ENCODE measurements around the gene HOXB6. TPM values are rescaled to one million over a fixed set of nuclear protein-coding genes. Genes with fewer than 3 reads are reported as not detected.

Gene HOXB6
- total RNA-seq, 2 donors from 2014 or later = not detected

- Histone ChIP-seq H3K4me3 (ENCODE audit: low read length) (no peak overlapping the region), H3K27me3 (ENCODE audit: control insufficient read depth, insufficient read depth, low read length, poor library complexity, severe bottlenecking) (peaks cover 100% of the 10 kb centered on the region), H3K27ac (ENCODE audit: low read depth, low read length) (no peak overlapping the region), H3K4me1 (ENCODE audit: control insufficient read depth, insufficient read depth, low read length) (no peaks in the 10 kb centered on the region), H3K9ac (ENCODE audit: extremely low read depth, low read length, poor library complexity, severe bottlenecking) (no peak overlapping the region), H3K36me3 (ENCODE audit: control insufficient read depth, insufficient read depth, low read length) (no peaks in the 10 kb centered on the region), H3K9me3 (ENCODE audit: control insufficient read depth, low read length) (no peaks in the 10 kb centered on the region)
- no peak overlapping the region for H3K4me3 Mint-ChIP-seq
- H3K4me1 Mint-ChIP-seq = peaks cover 15% of the 10 kb centered on the region
- H3K27me3 Mint-ChIP-seq (ENCODE audit: insufficient read depth) = peaks cover 100% of the 10 kb centered on the region
- TF ChIP-seq CTCF (conservative IDR thresholded peaks at IDR 0.05) = peak; percentile 95
- H3K9me3 Mint-ChIP-seq = no peaks in the 10 kb centered on the region
- peak; percentile 99 for DNase-seq
- H3K27ac Mint-ChIP-seq = no peak overlapping the region
- no peaks in the 10 kb centered on the region for H3K36me3 Mint-ChIP-seq (ENCODE audit: low read depth)
- WGBS, 2 experiments (ENCODE audit: insufficient coverage in 1 of 2, insufficient read length in 1 of 2) = 2% methylated on average over 18 to 36 of the region's 37 CpGs
Observed at GRCh38 chr17:48593840-48594537, 10.8 kb downstream of the HOXB6 start.

GRCh38 chr17:48593126-48593829, 11.5 kb downstream of the HOXB6 start, which contains the start of gene HOXB5:
Gene HOXB5 (minus strand): TSS chr17:48593779. CDS start chr17:48593682, 97 bp downstream.
- Histone ChIP-seq H3K4me3 (ENCODE audit: low read length) (peak within 1 kb of the TSS; percentile 60), H3K4me1 (ENCODE audit: control insufficient read depth, insufficient read depth, low read length) (no peaks in the 10 kb centered on the region), H3K9ac (ENCODE audit: extremely low read depth, low read length, poor library complexity, severe bottlenecking) (no peak within 1 kb of the TSS), H3K36me3 (ENCODE audit: control insufficient read depth, insufficient read depth, low read length) (no peaks in the 10 kb centered on the region), H3K27me3 (ENCODE audit: control insufficient read depth, insufficient read depth, low read length, poor library complexity, severe bottlenecking) (peaks cover 100% of the 10 kb centered on the region), H3K27ac (ENCODE audit: low read depth, low read length) (no peak within 1 kb of the TSS), H3K9me3 (ENCODE audit: control insufficient read depth, low read length) (no peaks in the 10 kb centered on the region)
- WGBS, 2 experiments (ENCODE audit: insufficient coverage in 1 of 2, insufficient read length in 1 of 2) = 1 to 3% methylated on average over 23 to 50 of the region's 50 CpGs
- no peaks in the 10 kb centered on the region for H3K9me3 Mint-ChIP-seq
- no peaks in the 10 kb centered on the region for H3K36me3 Mint-ChIP-seq (ENCODE audit: low read depth)
- no peak within 1 kb of the TSS for H3K27ac Mint-ChIP-seq
- H3K4me3 Mint-ChIP-seq = peak within 1 kb of the TSS; percentile 10
- peaks cover 100% of the 10 kb centered on the region for H3K27me3 Mint-ChIP-seq (ENCODE audit: insufficient read depth)
- H3K4me1 Mint-ChIP-seq = peaks cover 15% of the 10 kb centered on the region
- no peak for TF ChIP-seq CTCF (conservative IDR thresholded peaks at IDR 0.05)
- peak; percentile 86 for DNase-seq

- H3K9me3 Mint-ChIP-seq = no peaks in the 10 kb centered on the region
- H3K36me3 Mint-ChIP-seq (ENCODE audit: low read depth) = no peaks in the 10 kb centered on the region
- H3K27ac Mint-ChIP-seq = no peak overlapping the region
- DNase-seq = peak; percentile 66
- H3K27me3 ChIP-seq (ENCODE audit: control insufficient read depth, insufficient read depth, low read length, poor library complexity, severe bottlenecking) = peaks cover 100% of the 10 kb centered on the region
- 12 to 13% methylated on average over 10 to 14 of the region's 14 CpGs for WGBS, 2 experiments (ENCODE audit: insufficient coverage in 1 of 2, insufficient read length in 1 of 2)
- no peak overlapping the region for H3K9ac ChIP-seq (ENCODE audit: extremely low read depth, low read length, poor library complexity, severe bottlenecking)
- no peak for TF ChIP-seq CTCF (conservative IDR thresholded peaks at IDR 0.05)
- no peak overlapping the region for H3K27ac ChIP-seq (ENCODE audit: low read depth, low read length)
- H3K4me1 ChIP-seq (ENCODE audit: control insufficient read depth, insufficient read depth, low read length) = no peaks in the 10 kb centered on the region
- peaks cover 100% of the 10 kb centered on the region for H3K27me3 Mint-ChIP-seq (ENCODE audit: insufficient read depth)
- peaks cover 10% of the 10 kb centered on the region for H3K4me1 Mint-ChIP-seq
- no peaks in the 10 kb centered on the region for H3K9me3 ChIP-seq (ENCODE audit: control insufficient read depth, low read length)
- no peak overlapping the region for H3K4me3 ChIP-seq (ENCODE audit: low read length)
- peak overlapping the region; percentile 10 for H3K4me3 Mint-ChIP-seq
- H3K36me3 ChIP-seq (ENCODE audit: control insufficient read depth, insufficient read depth, low read length) = no peaks in the 10 kb centered on the region
Observed at GRCh38 chr17:48592577-48592976, 12.2 kb downstream of the HOXB6 start.

Measured in endodermal cell (in vitro differentiated cells).